Left ventricle myocardium inferior (tissue), 1 donor: ENCODE data around the gene LAMC3. TPM values are rescaled to one million over a fixed set of nuclear protein-coding genes. Genes with fewer than 3 reads are reported as not detected.

ENCODE experiments used
- DNase-seq: peaks from one replicate; pipeline ENCODE4 v3.0.0-alpha.2; 2020
- H3K27ac ChIP-seq: fragments of 200-600 bp; replicated peaks from 2 replicates; pipeline ENCODE4 v1.8.0; 2021
- H3K27me3 ChIP-seq: fragments of 200-600 bp; 2 replicates; pipeline ENCODE4 v1.8.0; 2021; ENCODE audit warnings: low read depth
- H3K36me3 ChIP-seq: fragments of 200-600 bp; 2 replicates; pipeline ENCODE4 v1.8.0; 2021
- H3K4me1 ChIP-seq: fragments of 200-600 bp; 2 replicates; pipeline ENCODE4 v1.8.0; 2021
- H3K4me3 ChIP-seq: fragments of 200-600 bp; 2 replicates; pipeline ENCODE4 v1.8.0; 2021; ENCODE audit warnings: mild to moderate bottlenecking, moderate library complexity
- H3K9me3 ChIP-seq: fragments of 200-600 bp; replicated peaks from 2 replicates; pipeline ENCODE4 v1.8.0; 2021
- CTCF ChIP-seq: fragments of 200-600 bp; IDR thresholded peaks from 2 replicates; pipeline ENCODE4 v1.8.0; 2021; ENCODE audit warnings: antibody characterized with exemption, mild to moderate bottlenecking, borderline replicate concordance
- intact Hi-C: fragments of 100-400 bp; cut with micrococcal nuclease; formaldehyde crosslinking; loops from one replicate; pipeline ENCODE4 v1.11.0; 2022
- total RNA-seq: library from RNA; stranded (reverse); fragmentation: NEBNext Ultra II Directional; extraction: Animal tissue kit (Norgen Biotek cat#: 25700); gene quantifications from one replicate; pipeline ENCODE4 v1.2.1, GENCODE V29; 2021
- donor health status: DM: no; HTN: yes; CAD: no; lungs with severe emphysema.

LAMC3 gene
- total RNA-seq, 1 donor from 2014 or later, result 0.66 TPM

GRCh38 chr9:130987054-130987453, 21.9 kb upstream of the LAMC3 start:
- H3K27ac ChIP-seq, result no peak overlapping the region
- peaks cover 52% of the 10 kb centered on the region for H3K27me3 ChIP-seq
- TF ChIP-seq CTCF, result no peak
- H3K4me3 ChIP-seq, result no peak overlapping the region
- H3K4me1 ChIP-seq, result no peaks in the 10 kb centered on the region
- intact Hi-C loops, result no loop called here
- DNase-seq, result no peak
- H3K36me3 ChIP-seq, result no peaks in the 10 kb centered on the region
- H3K9me3 ChIP-seq, result no peaks in the 10 kb centered on the region

GRCh38 chr9:130987738-130988399, 21.1 kb upstream of the LAMC3 start:
- H3K27ac ChIP-seq, result no peak overlapping the region
- peaks cover 60% of the 10 kb centered on the region for H3K27me3 ChIP-seq
- H3K4me3 ChIP-seq, result no peak overlapping the region
- intact Hi-C loops, result no loop called here
- no peaks in the 10 kb centered on the region for H3K4me1 ChIP-seq
- H3K36me3 ChIP-seq, result no peaks in the 10 kb centered on the region
- no peak for TF ChIP-seq CTCF
- H3K9me3 ChIP-seq, result no peaks in the 10 kb centered on the region
- DNase-seq, result no peak

GRCh38 chr9:130988400-130988747, 20.6 kb upstream of the LAMC3 start:
- H3K9me3 ChIP-seq, result no peaks in the 10 kb centered on the region
- no peaks in the 10 kb centered on the region for H3K4me1 ChIP-seq
- DNase-seq, result no peak
- intact Hi-C loops, result no loop called here
- no peak overlapping the region for H3K27ac ChIP-seq
- no peak overlapping the region for H3K4me3 ChIP-seq
- peaks cover 66% of the 10 kb centered on the region for H3K27me3 ChIP-seq
- no peaks in the 10 kb centered on the region for H3K36me3 ChIP-seq
- TF ChIP-seq CTCF, result no peak

GRCh38 chr9:130988905-130989304, 20.1 kb upstream of the LAMC3 start:
- peaks cover 71% of the 10 kb centered on the region for H3K27me3 ChIP-seq
- TF ChIP-seq CTCF, result no peak
- intact Hi-C loops, result no loop called here
- no peak for DNase-seq
- no peaks in the 10 kb centered on the region for H3K9me3 ChIP-seq
- H3K4me3 ChIP-seq, result no peak overlapping the region
- H3K4me1 ChIP-seq, result no peaks in the 10 kb centered on the region
- no peak overlapping the region for H3K27ac ChIP-seq
- H3K36me3 ChIP-seq, result no peaks in the 10 kb centered on the region

GRCh38 chr9:130989391-130989790, 19.6 kb upstream of the LAMC3 start:
- no peaks in the 10 kb centered on the region for H3K4me1 ChIP-seq
- no peaks in the 10 kb centered on the region for H3K9me3 ChIP-seq
- H3K4me3 ChIP-seq, result no peak overlapping the region
- no peak for TF ChIP-seq CTCF
- no peak overlapping the region for H3K27ac ChIP-seq
- no peaks in the 10 kb centered on the region for H3K36me3 ChIP-seq
- intact Hi-C loops, result no loop called here
- DNase-seq, result no peak
- H3K27me3 ChIP-seq, result peaks cover 76% of the 10 kb centered on the region
